Superior temporal gyrus (tissue), 1 donor: ENCODE measurements around the gene GLRA2.
"Not testable (repeated sequence)": the region's sequence is repeated elsewhere in the genome, so short reads cannot be mapped to it uniquely, and the experiment has no call there.

ENCODE experiments used
- DNase-seq: peaks from one replicate; pipeline ENCODE4 v3.0.0-alpha.2; 2016; ENCODE audit errors: extremely low spot score

Gene GLRA2

GRCh38 chrX:14591976-14592375 lies 62.6 kb downstream of the GLRA2 start:
- DNase-seq, result no peak

GRCh38 chrX:14594521-14594920 lies 65.2 kb downstream of the GLRA2 start:
- DNase-seq, result no peak

DNA sequence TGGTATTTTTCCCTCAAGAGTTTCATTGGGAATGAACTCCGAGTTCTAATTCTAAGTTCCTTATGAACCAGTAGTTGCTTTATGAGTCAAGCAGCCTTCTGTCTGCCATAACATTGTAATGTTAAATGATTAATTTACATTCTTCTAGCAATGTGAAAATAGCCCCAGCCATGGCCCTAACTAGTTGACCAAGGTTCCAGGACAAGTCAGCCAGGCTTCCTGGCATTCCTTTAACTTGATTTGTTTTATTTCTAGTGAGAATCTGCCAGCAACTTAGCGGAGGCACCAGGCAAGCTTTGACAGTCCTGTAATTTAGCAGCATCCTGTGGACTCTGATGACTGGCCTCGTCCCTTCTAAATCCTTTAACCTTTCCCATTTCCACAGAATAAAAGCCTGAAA lies 69.0 kb downstream of the GLRA2 start:
- no peak for DNase-seq

GRCh38 chrX:14607446-14607985 lies 78.2 kb downstream of the GLRA2 start:
- DNase-seq, result no peak

GRCh38 chrX:14612450-14612849 lies 83.1 kb downstream of the GLRA2 start:
- not testable (repeated sequence) for DNase-seq

GRCh38 chrX:14616301-14616700 lies 87.0 kb downstream of the GLRA2 start:
- no peak for DNase-seq

- no peak for DNase-seq
These were observed 87.5 kb downstream of the GLRA2 start for GRCh38 chrX:14616836-14617235.

DNA sequence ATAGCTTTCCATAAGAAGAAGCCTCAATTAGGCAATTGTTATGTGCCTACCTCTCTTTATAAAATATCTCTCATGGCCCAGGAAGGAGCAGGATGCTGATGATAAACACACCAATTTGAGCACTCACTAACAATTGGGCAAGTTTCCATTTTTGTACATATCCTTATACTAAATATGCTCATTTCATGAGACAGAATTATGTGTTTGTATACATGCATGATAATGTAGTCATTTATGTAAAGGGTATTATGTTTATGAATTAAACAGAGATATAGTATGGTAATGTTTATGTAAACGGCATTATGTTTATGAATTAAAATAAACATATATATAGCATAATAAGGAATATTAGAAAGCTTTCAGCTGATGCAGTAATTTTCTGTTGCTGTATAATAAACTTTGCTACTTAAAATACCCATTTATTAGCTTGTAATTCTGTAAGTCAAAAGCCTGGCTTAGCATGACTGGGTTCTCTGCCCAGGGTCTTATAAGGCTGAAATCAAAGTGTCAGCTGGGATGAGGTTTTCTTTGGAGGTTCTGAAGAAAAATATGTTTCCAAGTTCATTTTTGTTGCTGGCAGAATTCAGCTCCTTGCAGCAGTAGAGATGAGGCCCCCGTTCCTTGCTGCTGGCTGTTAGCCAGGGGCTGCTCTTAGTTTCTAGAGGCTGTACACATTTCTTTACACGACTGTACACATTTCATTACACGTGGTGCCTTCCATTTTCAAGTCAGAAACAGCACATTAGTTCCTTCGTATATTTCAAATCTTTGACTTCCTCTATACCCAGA lies 89.0 kb downstream of the GLRA2 start:
- no peak for DNase-seq

DNA sequence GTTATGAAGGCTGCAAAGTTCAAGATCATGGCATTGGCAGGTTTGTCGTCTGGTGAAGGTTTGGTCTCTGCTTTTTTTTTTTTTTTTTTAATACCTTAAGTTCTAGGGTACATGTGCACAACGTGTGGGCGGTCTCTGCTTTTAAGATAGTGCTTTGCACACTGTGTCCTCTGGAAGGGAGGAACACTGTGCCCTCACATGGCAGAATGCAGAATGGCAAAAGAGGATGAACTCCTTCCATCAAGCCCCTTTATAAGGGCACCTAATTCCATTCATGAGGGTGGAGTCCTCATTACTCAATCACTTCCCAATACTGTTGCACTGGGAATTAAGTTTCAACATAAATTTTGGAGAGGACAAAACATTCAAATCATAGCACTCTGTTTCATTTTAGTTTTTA lies 101.4 kb downstream of the GLRA2 start:
- no peak for DNase-seq

- DNase-seq, result no peak
These were observed 112.6 kb downstream of the GLRA2 start for GRCh38 chrX:14641681-14642655.

DNA sequence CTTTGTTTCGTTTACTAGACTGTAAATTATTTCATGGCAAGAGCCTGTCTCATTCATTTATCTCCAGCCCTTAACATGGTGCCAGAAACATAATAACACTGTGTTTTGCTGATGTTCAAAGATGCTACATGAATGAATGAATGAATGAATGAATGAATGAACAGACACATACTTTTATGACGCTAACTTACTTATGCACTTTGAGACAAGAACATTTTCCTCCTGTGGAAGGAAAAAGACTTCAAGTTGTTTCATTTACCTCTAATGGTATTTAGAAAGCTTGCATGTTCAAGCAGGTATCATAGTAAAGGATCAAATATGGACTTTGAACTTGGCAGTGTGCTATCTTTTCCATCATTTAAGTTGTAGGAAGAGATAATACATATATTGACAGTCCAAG lies 131.6 kb downstream of the GLRA2 start:
- no peak for DNase-seq

- no peak for DNase-seq
These were observed 141.5 kb downstream of the GLRA2 start for GRCh38 chrX:14670819-14671218.

- no peak for DNase-seq
These were observed 143.4 kb downstream of the GLRA2 start for GRCh38 chrX:14672611-14673172.

GRCh38 chrX:14673236-14673635 lies 143.9 kb downstream of the GLRA2 start:
- DNase-seq, result no peak

DNA sequence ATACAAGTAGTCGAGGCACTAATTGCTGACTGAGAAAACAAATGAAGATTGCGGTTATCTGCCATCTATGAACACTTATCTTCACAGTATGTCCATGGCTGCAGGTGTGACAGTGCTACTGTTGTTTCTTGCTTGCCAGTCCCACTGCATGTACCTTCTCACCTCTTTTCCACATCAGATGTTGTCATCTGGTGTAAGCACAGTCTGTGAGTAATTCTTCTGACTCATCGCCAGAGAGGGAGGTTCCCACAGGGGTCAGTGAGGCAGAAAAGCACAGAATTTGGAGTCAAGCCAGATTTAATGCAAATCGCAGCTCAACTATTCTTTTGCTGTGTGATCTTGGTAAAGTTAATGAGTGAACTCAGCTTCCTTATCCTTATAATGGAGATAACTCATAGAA lies 144.4 kb downstream of the GLRA2 start:
- DNase-seq, result no peak

DNA sequence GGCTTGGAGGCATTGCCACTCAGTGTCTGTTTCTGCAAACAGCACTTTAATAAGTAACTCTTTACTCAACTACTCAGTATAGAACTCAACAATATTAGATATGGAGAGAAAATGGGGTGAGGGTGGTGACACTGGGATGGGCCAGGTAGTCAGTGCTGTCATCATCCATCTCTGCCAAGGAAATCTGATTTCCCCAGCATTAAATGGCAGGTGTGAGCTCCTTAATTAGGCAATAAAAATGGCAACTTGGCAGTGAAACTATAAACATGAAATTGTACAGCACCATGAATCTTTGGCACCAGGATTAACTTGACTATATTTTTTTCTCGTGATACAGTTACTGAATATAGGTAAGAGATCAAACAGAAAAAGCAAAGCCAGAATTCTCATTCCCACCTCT lies 146.2 kb downstream of the GLRA2 start:
- no peak for DNase-seq

GRCh38 chrX:14676431-14676830 lies 147.1 kb downstream of the GLRA2 start:
- no peak for DNase-seq

GRCh38 chrX:14688331-14688730 lies 159.0 kb downstream of the GLRA2 start:
- not testable (repeated sequence) for DNase-seq

- DNase-seq, result no peak
These were observed 161.2 kb downstream of the GLRA2 start for GRCh38 chrX:14690553-14690952.

GRCh38 chrX:14694611-14695010 lies 165.3 kb downstream of the GLRA2 start:
- DNase-seq, result no peak

DNA sequence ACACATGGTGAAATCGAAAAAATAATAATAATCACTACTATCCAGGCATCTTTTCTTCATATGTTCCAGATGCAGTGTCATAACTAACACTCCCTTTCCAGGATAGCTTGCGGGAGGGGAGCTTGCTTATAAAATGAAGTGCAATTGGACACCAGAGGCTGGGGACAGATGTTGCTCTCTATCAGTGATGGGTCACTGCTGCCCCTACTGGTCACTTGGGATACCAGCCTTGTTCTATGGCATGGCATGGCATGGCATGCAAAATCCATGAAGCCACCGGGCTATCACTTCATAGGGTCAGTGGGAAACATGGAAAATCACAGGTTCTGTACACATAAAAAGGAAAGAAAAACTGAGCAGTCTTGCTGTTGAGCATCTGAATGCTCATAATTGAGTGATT lies 168.1 kb downstream of the GLRA2 start:
- no peak for DNase-seq

DNA sequence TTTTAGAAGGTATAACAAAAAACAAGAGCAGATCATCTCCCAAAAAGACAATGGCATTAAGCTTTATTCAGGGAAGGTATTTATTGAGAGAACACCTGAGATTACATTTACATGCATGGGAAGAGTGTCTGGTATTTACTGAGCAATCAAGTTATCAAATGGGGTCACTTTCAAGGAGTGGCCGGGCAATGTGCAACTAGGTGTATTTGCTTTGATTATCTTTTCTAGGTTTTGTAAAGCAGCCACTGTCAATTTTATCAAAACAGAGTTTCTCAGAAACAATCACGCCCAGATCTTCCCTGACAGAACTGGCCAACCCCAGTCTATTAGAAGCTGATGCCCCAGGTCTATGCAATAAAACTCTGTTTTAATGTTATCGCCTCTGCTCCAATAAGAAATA lies 169.5 kb downstream of the GLRA2 start:
- DNase-seq, result no peak
